ENCODE measurements around the gene ACSL5.

Gene ACSL5, protein sequence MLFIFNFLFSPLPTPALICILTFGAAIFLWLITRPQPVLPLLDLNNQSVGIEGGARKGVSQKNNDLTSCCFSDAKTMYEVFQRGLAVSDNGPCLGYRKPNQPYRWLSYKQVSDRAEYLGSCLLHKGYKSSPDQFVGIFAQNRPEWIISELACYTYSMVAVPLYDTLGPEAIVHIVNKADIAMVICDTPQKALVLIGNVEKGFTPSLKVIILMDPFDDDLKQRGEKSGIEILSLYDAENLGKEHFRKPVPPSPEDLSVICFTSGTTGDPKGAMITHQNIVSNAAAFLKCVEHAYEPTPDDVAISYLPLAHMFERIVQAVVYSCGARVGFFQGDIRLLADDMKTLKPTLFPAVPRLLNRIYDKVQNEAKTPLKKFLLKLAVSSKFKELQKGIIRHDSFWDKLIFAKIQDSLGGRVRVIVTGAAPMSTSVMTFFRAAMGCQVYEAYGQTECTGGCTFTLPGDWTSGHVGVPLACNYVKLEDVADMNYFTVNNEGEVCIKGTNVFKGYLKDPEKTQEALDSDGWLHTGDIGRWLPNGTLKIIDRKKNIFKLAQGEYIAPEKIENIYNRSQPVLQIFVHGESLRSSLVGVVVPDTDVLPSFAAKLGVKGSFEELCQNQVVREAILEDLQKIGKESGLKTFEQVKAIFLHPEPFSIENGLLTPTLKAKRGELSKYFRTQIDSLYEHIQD

DNA sequence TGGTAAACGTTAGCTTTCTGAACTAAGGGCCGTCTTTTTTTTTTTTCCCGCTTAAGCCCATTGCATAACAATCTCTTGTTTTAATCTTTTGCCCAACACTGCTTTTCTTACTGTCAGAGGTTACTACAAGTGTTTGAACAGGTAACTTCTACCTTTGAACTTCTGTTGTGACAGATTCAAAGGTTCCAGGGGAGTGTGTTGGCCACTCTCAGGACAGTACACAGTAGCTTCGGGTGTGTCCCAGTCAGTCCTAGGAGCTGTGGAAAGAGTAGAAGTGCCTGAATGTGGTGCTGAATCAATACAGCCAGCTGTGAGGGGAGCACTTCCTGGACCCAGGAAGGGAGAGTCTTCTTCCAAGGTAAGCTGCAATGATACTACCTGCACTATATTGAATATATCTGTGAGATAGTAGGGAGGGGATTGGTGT, at the start of gene ACSL5:
ACSL5 (plus strand) TSS at position 205 of the 427 bp plus-strand sequence. CDS start 20,831 bp downstream, outside the sequence.
- no peak for DNase-seq

DNA sequence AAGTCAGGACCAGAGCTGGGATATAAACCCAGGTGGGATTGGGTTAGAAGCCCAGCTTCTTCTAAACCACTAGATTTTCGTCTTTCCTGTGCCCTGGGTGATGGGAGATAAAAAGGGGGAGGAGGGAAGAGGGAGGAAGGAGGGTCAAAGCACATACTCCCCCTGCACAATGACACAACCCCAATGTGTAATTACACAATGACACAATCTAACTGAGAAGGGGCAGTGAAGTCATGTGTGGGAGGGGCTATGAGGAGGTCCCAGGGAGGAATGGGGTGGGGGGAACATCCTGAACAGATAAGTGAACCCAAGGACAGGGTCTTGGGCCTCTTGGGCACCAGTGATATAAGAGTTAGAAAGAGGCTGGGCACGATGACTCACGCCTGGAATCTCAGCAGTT, 46.2 kb upstream of the ACSL5 start:
- no peak for DNase-seq

DNA sequence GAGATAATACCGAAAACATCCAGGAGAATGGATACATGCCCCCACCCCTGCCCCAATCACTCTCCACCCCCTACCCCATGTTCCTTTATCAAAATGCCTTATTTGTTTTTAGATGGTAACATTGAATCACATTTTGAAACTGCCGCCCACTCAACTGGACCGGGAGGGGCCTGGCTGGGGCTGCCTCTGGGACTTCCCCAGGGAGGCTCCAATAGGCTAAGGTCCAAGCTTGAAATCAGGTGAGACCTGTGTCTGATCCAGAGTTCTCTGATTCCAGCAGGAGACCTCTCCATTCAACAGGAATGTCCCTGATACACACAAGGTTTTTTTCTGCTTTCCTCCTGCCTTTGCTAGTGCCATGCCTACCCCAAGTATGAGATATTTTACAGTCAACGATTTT, 43.8 kb upstream of the ACSL5 start:
- no peak for DNase-seq

DNA sequence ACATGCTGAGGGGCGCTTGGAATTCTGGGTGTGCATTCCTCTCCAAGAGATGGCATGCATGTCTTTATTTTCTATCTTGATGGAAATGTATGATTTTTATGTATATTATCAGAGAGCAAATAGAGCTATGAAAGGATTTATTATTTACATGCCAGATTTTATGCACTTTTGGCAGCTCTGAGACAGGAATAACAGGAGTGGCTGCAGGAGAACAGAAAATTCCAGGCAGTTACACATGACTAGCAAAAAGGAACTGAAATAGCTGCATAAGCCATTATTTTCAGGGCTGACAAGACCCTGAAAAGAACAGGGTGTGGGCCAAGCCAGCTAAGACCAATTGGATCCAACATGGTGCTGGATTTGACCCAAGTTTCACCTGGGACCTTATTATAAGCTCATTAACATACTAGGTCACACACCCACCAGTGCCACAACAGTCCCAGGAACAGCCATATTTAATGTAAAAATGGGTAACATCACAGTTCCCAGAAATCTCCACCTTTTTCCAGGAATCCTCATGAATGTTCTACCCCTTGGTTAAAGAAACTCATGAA, 43.2 kb upstream of the ACSL5 start:
- DNase-seq: no peak

DNA sequence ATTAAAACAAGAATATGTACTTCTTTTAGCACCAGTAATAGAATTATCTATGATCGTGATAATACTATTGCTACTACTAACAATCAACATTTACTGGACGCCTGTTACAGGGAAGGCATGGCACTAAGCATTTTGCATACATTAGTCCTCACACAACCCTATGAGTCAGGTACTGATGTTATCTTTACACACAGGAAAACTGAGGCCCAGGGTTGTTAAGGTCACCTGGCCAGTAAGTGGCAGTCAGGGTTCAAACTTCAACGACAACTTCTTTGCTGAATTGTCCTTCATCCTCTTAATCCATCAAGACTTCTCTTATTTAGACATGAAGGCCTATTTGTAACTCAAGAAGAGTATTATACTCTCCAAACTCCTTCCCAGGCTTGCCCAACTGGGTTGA, 41.9 kb upstream of the ACSL5 start:
- no peak for DNase-seq

DNA sequence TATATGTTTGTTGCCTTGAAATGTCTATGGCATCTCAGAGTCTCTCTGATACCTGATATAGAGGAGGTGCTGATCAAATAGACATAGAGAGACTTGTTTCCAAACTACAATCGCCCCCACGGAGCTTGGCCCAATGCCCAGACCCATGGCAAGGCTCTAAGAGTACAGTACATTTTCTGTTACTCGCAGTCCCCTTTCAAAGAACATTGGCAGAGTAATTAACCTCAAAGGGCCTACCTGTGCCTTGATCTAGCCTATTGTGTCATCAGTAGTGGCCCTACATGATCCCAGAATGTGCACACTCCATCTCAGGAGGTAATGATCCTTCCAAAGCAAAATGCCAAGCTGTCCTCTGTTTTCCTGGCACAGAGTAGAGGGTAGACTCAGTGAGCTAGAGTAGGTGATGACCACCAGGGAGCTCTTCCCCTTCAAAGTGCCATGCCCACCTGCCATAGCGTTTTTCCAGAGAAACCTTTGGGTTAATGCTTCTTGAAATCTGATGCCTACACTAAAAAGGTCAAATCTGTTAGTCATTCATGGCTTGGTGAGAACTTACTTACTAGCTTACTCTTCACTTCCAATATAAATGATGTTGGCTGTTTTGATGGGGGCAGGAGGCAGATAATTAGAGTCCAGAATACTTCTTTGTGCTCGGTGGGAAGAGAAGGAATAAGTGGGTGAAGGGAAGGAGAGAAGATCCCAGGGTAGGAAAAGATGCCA, 41.2 kb upstream of the ACSL5 start:
- no peak for DNase-seq

DNA sequence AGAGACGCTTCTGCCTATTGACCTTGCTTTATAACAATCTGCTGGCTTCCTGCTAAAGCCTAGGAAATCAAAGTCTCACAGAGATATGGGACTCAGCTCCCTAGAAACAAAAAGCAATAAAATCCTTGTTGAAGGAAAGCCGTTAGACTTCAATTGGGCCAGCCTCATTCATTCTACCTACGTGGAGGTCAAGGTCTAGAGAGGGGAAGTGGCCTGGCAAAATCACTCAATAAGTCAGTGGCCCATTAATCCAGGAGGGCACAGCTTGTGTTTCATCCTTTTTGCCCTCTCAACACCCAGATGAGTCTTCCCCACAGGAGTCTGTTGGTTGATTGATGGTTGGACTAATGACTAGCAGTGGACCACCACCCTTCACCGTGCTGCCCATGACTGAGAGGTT, 40.5 kb upstream of the ACSL5 start:
- DNase-seq: no peak

DNA sequence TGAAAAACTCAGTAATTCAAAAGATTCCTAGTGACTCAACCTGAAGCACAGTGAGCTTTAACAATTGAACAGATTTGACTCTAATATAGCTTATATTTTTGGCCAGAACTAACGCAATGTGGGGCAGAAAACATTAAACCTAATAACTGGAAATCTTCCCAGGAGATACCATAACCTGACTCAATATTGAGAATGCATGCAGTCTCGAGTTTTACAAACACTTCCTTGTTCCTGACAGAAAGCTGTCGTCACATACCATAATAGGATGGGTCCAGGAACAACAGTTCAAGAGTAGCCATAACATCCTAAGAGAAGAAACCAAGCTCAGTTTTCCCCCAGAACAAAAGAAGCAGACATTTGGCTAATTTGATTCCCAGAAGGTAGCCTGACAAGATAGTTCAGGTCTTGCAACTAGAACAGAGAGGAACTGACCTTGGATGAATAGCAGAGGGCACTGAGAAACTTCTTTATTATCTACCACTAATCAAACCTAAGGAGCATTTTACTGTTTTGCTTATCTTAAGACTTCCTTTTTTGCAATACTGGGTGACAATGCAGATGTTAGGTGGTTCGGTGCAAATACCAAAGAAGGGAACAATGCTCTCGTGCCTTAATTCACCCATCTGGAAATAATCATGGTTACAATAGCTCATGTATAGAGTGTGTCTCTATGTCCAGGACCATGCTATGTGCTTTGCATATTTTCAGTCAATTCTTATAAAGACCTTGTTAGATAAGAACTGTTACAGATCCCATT, 38.6 kb upstream of the ACSL5 start:
- no peak for DNase-seq

DNA sequence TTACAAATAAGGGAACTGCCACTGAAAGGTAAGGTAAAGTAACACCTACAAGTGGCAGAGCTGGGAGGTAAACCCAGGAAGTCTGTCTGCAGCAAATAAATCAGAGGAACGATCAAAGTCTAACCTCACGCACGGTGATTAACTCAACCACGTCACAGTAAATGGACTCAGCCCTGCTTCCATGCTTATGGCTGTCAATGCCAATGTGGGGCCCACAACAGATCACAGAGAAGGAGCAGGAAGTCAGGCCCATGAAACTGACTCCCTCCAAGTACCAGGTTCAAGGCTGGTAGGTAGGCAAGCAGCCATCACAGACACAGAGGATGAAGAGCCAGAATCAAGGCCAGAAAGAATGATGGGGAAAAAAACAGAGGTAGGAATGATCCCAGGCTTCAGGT, 38.0 kb upstream of the ACSL5 start:
- DNase-seq: no peak

DNA sequence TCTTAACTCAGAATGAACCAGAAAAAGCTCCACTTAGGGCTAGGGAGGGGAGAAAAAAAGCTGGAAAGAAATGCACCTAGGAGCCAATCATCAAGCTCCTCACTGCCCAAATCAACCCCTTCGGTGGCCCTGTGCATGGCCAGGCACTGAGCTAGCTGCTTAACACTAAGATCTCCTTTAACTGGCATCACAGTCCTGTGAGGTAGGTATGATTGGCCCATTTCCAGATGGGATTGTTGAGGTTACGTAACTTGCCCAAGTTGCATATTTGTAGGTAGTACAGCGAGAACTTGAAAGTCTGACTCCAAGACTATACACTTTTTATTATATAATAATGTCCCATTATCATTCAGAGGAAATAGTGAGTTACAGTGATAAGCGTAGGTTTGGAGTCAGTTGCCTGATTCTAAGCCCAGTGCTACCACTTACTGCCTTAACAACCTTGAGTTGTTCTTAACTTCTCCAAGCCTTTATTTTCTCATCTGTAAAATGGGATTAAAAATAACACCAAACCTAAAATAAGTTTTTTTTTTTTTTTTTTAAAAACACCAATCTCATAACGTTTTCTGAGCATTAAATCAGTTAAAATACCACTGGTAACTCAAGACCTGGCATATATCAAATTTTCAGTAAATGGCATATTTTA, 37.2 kb upstream of the ACSL5 start:
- DNase-seq: no peak

DNA sequence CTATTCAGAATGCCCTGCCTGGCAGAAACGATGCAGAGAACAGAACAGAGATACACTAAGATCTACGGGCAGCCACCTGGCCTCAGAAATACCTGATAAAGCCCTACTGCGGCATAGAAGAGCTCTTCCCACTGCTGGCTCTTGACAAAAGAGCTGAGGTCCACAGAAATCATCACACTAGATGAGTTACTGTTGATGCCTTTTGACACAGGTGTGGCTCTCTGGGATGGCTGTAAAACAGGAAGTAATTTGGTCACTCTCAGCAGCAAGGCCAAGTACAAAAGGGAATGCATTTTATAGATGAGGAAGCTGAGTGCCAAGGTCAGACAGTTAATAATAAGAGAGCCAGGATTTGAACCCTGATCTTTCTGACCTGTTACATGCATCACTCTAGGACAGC, 35.0 kb upstream of the ACSL5 start:
- DNase-seq: no peak

DNA sequence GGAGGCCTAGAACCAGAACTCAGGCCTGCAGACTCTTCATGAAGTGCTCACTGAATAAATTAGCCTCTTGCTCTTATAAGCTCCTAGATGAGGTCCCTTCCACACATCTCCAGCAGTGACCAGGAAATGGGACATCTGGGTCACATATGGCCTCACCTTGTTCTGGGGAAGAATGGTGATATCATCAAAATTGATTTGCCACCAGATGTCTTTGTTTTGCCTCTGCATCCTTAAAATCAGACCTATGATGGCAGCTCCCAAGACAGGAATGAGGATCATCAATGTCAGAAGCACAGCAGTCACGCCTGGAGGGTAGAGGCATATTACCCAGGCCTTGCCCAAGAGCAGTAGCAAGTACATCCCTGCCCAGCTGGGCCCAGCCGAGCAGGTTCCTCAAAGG, 33.3 kb upstream of the ACSL5 start:
- DNase-seq: no peak

DNA sequence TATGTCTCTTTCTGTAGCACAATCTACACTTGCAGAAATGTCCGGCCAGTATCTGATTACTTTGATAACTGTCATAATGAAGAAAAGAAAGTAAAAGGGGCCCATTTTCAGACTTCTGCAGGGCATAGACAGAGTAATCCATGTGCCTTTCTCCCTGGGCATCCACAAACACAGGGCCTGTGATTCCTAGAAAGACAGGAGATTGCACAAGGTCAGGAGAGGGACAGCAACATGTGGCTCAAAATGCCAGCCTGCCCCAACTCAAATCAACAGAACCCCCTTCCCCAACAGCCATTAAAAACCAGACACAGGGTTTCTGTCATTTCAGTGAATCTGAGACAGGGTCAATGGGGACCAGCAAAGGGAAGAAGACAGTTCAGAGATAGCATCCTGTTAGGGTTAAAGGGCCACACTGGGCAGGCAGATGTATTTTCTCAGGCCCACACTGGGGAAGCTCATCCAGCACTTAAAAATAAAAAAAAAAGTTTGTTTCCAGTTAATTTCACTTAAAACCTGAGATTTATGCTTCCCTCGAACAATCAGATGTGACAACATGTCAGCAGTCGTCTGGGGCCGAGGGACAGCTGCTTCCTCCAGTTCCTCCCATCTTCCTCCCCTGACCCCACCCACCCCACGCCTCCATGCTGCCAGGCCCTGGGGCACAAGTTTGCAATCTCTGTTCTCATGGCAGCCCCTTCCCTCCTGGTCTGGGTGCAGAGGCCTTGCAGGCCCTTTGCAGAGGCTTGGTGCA, 30.7 kb upstream of the ACSL5 start:
- DNase-seq: no peak

DNA sequence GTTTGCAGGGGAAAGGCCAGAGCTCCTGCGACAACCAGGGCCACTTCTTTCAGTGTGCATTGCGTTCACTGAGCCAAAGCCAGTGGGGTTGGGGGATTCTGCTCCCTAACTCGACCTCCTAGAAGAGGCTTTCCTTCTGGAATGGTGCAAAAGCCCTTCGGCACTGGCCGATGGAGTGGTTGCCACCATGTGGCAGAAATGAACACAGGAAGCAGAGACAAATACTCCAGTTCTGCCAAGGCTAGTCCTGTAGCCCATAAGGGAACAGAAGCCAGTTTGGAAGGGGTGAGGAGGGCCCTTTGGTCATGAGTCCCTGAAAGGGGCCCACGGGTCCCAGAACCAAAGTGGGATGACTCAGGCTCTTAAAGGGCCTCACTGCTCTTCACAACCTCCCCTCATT, 29.7 kb upstream of the ACSL5 start:
- no peak for DNase-seq

DNA sequence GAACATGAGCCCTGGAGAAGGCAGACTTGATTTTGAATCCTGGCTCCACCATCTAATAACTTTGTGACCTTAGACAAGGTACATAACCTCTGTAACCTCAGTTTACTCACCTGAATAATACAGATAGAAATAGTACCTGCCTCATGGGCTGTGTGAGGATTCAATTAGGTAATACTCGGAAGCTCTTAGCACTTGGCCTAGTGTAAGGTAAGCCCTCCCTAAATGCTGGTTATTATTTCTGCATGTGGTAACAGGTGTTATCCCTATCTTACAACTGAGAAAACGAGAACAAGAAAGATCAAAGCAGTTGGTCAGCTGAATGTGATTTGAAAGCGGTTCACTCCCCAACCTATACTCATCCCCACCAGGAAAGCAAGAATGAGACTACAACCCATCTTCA, 28.7 kb upstream of the ACSL5 start:
- no peak for DNase-seq

DNA sequence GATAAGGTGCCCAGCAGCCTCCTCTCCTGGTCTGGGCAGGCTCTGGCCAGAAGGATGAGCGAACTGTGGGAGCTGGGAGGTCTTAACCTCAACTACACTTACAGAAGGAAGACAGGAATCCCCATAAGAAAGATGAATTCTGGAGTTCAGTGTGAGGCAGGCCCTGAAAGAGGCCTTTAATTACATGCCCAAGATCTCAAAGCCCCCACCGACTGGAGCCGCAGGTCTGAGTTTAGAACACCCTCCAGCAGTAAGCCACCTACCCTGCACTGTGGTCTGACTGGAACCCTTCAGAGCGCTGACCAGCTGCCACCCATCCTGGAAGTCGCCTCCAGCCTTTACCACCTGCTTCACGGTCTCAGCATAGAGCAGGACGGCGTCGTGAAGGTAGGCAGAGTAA, 28.2 kb upstream of the ACSL5 start:
- no peak for DNase-seq

DNA sequence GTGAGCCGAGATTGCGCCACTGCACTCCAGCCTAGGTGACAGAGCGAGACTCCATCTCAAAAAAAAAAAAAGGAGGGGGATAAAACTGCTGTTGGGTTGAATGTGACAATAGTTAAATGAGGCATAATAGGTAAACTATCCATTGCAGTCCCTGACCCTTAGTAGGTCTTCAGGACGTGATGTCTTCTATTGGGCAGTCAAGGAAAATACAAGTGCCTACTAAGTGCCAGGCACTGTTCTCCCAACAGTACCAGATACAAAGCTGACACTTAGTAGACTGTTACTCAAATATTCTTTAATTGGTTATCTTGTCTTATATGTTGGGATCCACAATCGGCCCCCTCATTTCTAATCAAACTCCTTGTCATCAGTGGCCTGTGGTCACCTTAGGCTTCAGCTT, 27.1 kb upstream of the ACSL5 start:
- no peak for DNase-seq

DNA sequence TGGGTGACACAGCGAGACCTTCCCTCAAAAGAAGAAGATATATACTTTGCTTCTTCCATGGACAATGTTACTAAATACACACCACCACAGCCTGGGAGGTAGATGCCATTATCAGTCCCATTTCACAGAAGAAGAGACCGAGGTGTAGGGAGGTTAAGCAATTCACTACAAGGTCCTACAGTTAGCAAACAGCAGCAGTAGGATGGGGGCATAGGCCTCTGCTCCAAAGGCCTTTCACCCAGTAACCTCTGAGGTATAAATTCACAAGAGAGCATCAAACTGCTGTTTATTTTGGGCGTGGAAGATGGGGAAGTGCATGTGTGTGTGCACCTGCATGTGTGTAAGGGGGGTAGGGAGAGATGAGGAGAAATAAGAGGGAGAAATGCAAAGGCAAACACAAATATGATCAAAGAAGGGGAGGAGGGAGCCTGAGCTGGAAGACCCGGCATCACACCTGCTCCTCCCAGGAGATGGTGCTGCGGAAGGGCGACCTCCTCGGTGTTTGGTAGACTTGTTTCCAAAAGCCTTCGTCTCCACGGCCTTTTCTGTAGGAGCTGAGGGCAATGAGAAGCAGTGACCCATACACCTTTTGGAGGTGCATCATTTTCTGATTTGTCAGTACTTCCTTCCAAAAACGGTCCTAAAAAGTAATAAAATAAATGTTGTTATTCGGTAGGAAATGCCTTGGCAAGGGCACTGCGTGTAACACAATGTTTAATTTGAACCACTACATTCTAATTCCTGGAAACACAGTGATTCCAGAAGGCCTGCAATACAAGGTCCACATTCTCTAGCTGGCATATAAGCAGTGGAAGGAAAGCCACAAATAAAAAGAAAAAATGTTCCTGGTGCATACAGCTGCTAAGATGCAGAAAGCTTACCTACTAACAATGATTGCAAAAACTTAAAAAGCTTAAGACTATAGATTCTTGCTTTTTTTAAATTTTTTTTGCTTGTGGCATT, 25.9 kb upstream of the ACSL5 start:
- DNase-seq: no peak

DNA sequence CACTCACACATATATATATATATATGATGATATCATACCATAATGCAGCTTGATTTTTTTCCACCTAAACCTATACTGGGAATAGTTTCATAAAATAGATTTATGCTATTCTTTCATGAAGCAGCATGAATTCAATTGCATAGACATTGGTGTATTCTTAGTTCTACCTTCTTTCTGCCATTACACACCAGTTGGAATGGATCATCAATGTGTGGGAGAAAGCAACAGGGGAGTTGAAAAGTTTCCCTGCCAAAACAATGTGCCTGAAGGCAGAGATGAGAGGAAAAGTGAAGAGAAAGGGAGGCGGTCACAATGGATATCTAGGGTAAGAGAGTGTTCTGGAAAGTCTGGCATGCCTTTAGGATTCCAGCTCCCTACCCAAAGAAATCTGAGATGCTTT, 25.2 kb upstream of the ACSL5 start:
- no peak for DNase-seq

DNA sequence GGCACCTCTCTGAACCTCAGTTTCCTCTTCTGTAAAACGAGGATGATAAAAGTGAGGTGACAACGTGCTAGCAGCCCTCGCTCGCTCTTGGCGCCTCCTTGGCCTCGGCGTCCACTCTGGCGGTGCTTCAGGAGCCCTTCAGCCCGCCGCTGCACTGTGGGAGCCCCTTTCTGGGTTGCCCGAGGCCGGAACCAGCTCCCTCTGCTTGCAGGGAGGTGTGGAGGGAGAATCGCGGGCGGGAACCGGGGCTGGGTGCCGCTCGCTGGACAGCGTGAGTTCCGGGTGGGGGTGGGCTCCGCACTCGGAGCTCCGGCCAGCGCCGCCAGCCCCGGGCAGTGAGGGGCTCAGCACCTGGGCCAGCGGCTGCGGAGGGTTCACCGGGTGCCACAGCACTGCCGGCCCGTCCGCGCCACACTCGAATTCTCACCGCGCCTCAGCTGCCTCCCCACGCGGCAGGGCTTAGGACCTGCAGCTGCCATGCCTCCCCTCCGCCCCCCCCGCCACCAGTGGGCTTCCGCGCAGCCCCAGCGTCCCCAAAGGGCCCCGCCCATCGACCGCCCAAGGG, 24.3 kb upstream of the ACSL5 start:
- DNase-seq: no peak

All from NCI-H1436 treated with DMSO at 0.1 percent for 48 hours (cell line).